VCaP (cell line): ENCODE measurements around the gene GPR26.

ENCODE experiments used
- H3K27ac ChIP-seq: fragments of 450-650 bp; 2 replicates; pipeline ENCODE4 v1.5.1; 2017
- CTCF ChIP-seq: fragments of 450-650 bp; conservative IDR thresholded peaks from 2 replicates; pipeline ENCODE4 v1.5.1; 2017; ENCODE audit warnings: mild to moderate bottlenecking, moderate library complexity

Gene GPR26

GRCh38 chr10:123669886-123670285 lies 3.7 kb downstream of the GPR26 start:
- H3K27ac ChIP-seq: no peak overlapping the region
- TF ChIP-seq CTCF: no peak

GRCh38 chr10:123673198-123673597 lies 7.0 kb downstream of the GPR26 start:
- TF ChIP-seq CTCF: no peak
- no peak overlapping the region for H3K27ac ChIP-seq

GRCh38 chr10:123674741-123675140 lies 8.6 kb downstream of the GPR26 start:
- TF ChIP-seq CTCF: no peak
- no peak overlapping the region for H3K27ac ChIP-seq

GRCh38 chr10:123675811-123676210 lies 9.7 kb downstream of the GPR26 start:
- no peak overlapping the region for H3K27ac ChIP-seq
- no peak for TF ChIP-seq CTCF

- H3K27ac ChIP-seq: no peak overlapping the region
- no peak for TF ChIP-seq CTCF
Measured at GRCh38 chr10:123677556-123677955, 11.4 kb downstream of the GPR26 start.

- no peak overlapping the region for H3K27ac ChIP-seq
- no peak for TF ChIP-seq CTCF
Measured at GRCh38 chr10:123678376-123678775, 12.2 kb downstream of the GPR26 start.

GRCh38 chr10:123681285-123681684 lies 15.1 kb downstream of the GPR26 start:
- TF ChIP-seq CTCF: no peak
- no peak overlapping the region for H3K27ac ChIP-seq

GRCh38 chr10:123682477-123682876 lies 16.3 kb downstream of the GPR26 start:
- H3K27ac ChIP-seq: no peak overlapping the region
- TF ChIP-seq CTCF: no peak
